ENCODE measurements around the gene AOC1.

DNA sequence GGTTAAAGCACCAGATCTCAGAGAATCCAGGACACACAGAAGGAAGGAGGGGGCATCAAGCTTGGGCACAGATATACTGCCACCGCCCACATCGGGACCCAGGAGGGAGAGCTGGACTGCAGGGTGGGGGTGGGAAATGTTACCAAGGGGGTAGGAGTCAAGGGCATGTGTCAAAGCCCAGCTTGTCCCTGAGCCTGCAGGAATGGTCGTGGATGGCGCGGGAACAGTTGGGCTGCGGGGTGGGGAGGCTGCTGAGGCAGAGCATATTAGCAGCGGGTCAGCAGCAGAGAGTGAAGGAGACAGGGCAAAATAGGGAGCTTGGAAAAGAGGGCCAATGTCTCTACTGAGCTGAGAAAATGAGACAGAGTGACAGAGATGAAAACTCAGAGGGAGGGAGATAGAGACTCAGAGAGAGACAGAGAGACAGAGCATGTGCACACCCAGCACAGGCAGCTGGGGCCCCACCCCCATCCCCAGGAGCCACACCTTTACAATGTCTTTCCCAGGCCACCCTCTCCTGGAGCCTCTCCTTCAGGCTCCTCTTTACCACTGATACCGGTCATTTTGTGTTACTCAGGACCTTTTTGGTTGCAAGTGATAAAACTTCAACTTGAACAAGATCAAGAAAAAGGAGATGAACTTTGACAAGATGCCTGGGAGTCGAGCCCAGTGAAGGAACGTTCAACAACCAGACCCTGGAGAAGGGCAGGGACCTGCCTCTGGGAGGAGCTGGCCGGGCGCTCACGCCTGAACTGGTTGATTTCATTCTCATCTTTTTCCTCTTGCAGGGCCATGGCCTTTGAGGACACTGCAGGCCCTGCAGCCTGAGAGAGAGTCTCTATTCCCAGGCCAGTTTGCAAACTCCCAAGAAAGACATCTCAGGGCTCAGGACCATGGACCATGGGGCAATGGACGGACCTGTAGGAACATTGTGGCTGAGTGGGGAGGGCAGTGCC is 50.0 kb downstream of the AOC1 start:
- TF ChIP-seq EZH2 (IDR thresholded peaks at IDR 0.05), result no peak
- no peak for TF ChIP-seq POLR2AphosphoS5 (IDR thresholded peaks at IDR 0.05; ENCODE audit: borderline replicate concordance, low read depth, low read length)

All from SK-N-MC (cell line).